Gastroesophageal sphincter (tissue), 4 donors: ENCODE data around the gene PLD5. TPM values are rescaled to one million over a fixed set of nuclear protein-coding genes. Genes with fewer than 3 reads are reported as not detected.

ENCODE experiments used
- ATAC-seq: fragments of 150-250 bp; one replicate; pipeline ENCODE4 v1.9.1; 2016; ENCODE audit warnings: mild to moderate bottlenecking, moderate library complexity
- H3K27ac ChIP-seq, 4 donors: fragments of 200-600 bp; sonication (generic) in 3 of 4; 1 replicate in 3 of 4; 2 replicates in 1 of 4; pipeline ENCODE4 v1.5.1; 2016 to 2019
- H3K27me3 ChIP-seq: fragments of 200-600 bp; sonication (generic); one replicate; pipeline ENCODE4 v1.5.1; 2019
- H3K36me3 ChIP-seq, 2 donors: fragments of 200-600 bp; sonication (generic); one replicate each; pipeline ENCODE4 v1.5.1; 2019; ENCODE audit warnings: control low read depth in 1 of 2
- H3K4me1 ChIP-seq, 3 donors: fragments of 200-600 bp; sonication (generic); 1 replicate in 2 of 3; 2 replicates in 1 of 3; pipeline ENCODE4 v1.5.1; 2016 to 2019; ENCODE audit warnings: control low read depth in 2 of 3
- H3K4me3 ChIP-seq, 2 donors: fragments of 200-600 bp; sonication (generic); one replicate each; pipeline ENCODE4 v1.5.1; 2019; ENCODE audit warnings: mild to moderate bottlenecking in 1 of 2, moderate library complexity in 1 of 2
- H3K9me3 ChIP-seq, 3 donors: fragments of 200-600 bp; sonication (generic); one replicate each; pipeline ENCODE4 v1.5.1; 2017 to 2019; ENCODE audit warnings: control low read depth in 2 of 3
- EP300 ChIP-seq: sonication (generic); formaldehyde crosslinking; IDR thresholded peaks from one replicate; pipeline ENCODE4 v1.6.1; 2017; ENCODE audit warnings: antibody characterized with exemption, mild to moderate bottlenecking
- POLR2A ChIP-seq, 2 donors: fragments of 450-650 bp; IDR thresholded peaks; one replicate each; pipeline ENCODE4 v1.6.1; 2017; ENCODE audit warnings: antibody characterized with exemption in 2 of 2, mild to moderate bottlenecking in 2 of 2, moderate library complexity in 1 of 2
- POLR2AphosphoS5 ChIP-seq: sonication (generic); formaldehyde crosslinking; IDR thresholded peaks from one replicate; pipeline ENCODE4 v1.6.1; 2017; ENCODE audit warnings: antibody characterized with exemption
- WGBS, 2 donors: methylation state at CpG; one replicate each; pipeline ENCODE4 v1.1.5; 2018; ENCODE audit warnings: low coverage in 1 of 2; 5-methylcytosine and 5-hydroxymethylcytosine counted together
- total RNA-seq, 4 donors: library from RNA; depleted of rRNA; stranded (reverse); fragments of >200 nt; gene quantifications; one replicate each; pipeline ENCODE4 v1.1.0, GENCODE V29; 2016
- TF ChIP-seq, protein P1 (sequence below), 4 experiments: fragments of 200-600 bp in 2 of 4; fragments of 450-650 bp in 2 of 4; sonication (generic) in 1 of 4; IDR thresholded peaks; one replicate each; pipeline ENCODE4 v1.5.1; 2017 to 2019; ENCODE audit warnings: antibody characterized with exemption in 4 of 4, mild to moderate bottlenecking in 2 of 4, moderate library complexity in 2 of 4

The PLD5 gene
- total RNA-seq, 4 donors from 2014 or later: 0.37 to 1.4 (median 0.92) TPM

DNA sequence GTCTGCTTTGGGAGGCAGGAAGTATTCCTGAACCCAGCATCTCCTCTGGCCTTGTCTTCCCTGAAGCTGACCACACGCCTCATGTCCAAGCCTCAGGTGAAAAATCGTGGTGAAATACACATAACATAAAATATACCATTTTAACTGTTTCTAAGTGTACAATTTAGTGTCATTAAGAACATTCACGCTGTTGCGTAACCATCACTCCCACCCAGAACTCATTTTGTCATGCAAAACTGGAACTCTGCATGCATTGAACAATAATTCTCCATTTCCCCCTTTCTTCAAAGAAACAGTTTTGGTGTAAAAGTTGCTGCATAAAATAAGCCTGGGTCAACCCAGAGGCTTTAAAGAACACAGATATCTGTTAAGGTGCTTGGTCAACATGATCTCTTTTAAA, 93.5 kb downstream of the PLD5 start:
- Histone ChIP-seq H3K27ac (no peak overlapping the region), H3K4me3 (no peak overlapping the region), H3K27me3 (peaks cover 12% of the 10 kb centered on the region), H3K4me1 (peaks cover 0 to 7% (median 0%) of the 10 kb centered on the region in 3 donors), H3K9me3 (peaks cover 0 to 27% (median 0%) of the 10 kb centered on the region in 3 donors), H3K36me3 (no peaks in the 10 kb centered on the region)
- ATAC-seq: no peak
- WGBS, 2 donors: 79 to 87% methylated on average over 4 of the region's 4 CpGs
- TF ChIP-seq POLR2AphosphoS5: no peak
- no peak for TF ChIP-seq POLR2A (IDR thresholded peaks at IDR 0.05)
- TF ChIP-seq, protein P1, sequence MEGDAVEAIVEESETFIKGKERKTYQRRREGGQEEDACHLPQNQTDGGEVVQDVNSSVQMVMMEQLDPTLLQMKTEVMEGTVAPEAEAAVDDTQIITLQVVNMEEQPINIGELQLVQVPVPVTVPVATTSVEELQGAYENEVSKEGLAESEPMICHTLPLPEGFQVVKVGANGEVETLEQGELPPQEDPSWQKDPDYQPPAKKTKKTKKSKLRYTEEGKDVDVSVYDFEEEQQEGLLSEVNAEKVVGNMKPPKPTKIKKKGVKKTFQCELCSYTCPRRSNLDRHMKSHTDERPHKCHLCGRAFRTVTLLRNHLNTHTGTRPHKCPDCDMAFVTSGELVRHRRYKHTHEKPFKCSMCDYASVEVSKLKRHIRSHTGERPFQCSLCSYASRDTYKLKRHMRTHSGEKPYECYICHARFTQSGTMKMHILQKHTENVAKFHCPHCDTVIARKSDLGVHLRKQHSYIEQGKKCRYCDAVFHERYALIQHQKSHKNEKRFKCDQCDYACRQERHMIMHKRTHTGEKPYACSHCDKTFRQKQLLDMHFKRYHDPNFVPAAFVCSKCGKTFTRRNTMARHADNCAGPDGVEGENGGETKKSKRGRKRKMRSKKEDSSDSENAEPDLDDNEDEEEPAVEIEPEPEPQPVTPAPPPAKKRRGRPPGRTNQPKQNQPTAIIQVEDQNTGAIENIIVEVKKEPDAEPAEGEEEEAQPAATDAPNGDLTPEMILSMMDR (IDR thresholded peaks at IDR 0.05): no peak
- TF ChIP-seq EP300: no peak

GRCh38 chr1:242428399-242429190, 95.9 kb downstream of the PLD5 start:
- TF ChIP-seq POLR2AphosphoS5: no peak
- no peak for TF ChIP-seq EP300
- TF ChIP-seq POLR2A (IDR thresholded peaks at IDR 0.05): no peak
- TF ChIP-seq, protein P1 (IDR thresholded peaks at IDR 0.05): no peak
- WGBS, 2 donors: 22 to 41% methylated on average over 6 to 8 of the region's 8 CpGs
- Histone ChIP-seq H3K4me1 (peaks cover 0 to 7% (median 0%) of the 10 kb centered on the region in 3 donors), H3K27me3 (peaks cover 12% of the 10 kb centered on the region), H3K4me3 (no peak overlapping the region), H3K9me3 (peaks cover 0 to 27% (median 0%) of the 10 kb centered on the region in 3 donors), H3K27ac (no peak overlapping the region), H3K36me3 (no peaks in the 10 kb centered on the region)
- ATAC-seq: no peak

DNA sequence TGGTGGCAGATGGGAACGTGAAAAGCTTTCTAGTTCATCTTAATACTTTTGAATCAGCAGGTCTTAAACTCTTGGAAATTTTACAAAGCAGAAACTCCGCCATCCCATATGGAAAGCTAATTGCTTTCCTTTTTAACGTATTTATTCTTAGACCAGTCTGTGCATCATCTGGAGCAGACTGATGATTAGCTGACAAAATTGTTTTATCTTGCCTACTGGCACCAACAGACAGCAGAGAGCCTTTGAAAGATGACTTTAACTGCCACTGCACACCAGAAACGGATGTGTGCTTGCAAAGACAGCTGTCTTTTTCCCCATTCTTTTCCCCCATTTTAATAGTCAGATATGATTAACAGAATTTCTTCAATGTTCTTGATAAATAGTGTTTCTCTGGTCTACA, 97.0 kb downstream of the PLD5 start:
- no peak for ATAC-seq
- Histone ChIP-seq H3K27ac (no peak overlapping the region), H3K36me3 (no peaks in the 10 kb centered on the region), H3K27me3 (peaks cover 10% of the 10 kb centered on the region), H3K9me3 (peaks cover 0 to 25% (median 0%) of the 10 kb centered on the region in 3 donors), H3K4me1 (peaks cover 0 to 7% (median 0%) of the 10 kb centered on the region in 3 donors), H3K4me3 (no peak overlapping the region)
- TF ChIP-seq, protein P1 (IDR thresholded peaks at IDR 0.05): no peak
- no peak for TF ChIP-seq POLR2A (IDR thresholded peaks at IDR 0.05)
- TF ChIP-seq POLR2AphosphoS5: no peak
- TF ChIP-seq EP300: no peak
- WGBS, 2 donors: 43 to 45% methylated on average over 4 of the region's 4 CpGs

DNA sequence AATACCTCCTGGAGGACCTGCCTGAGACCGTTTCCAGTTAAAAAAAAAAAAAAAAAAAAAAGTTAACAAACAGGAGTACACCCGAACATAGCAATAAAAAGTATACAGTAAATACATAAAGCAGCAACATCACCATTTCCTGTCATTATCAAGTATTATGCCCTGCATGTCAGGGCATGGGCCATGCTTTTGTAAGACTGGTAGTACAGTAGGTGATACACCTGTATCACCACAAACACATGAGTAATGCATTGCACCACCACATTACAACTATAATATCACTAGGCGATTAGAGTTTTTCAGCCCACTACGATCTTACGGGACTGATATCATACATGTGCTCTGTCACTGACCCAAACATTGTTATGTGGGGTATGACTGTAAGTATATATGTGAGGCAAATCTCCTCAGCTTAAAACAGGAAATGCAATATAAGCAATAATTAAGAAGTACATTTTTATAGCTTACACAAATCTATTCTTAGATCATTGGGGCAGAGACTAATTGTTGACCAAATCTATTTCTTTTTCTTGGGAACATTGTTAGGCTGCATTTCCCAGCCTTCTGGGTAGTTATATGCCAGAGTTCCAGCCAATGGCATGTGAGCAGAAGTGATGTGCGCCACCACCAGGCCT, 98.1 kb downstream of the PLD5 start:
- ATAC-seq: no peak

More for the DNA sequence above, 98.1 kb downstream of the PLD5 start:
- Histone ChIP-seq H3K4me3 (no peak overlapping the region), H3K27me3 (peaks cover 1% of the 10 kb centered on the region), H3K27ac (no peak overlapping the region), H3K4me1 (peaks cover 0 to 7% (median 0%) of the 10 kb centered on the region in 3 donors), H3K9me3 (peaks cover 0 to 14% (median 0%) of the 10 kb centered on the region in 3 donors), H3K36me3 (no peaks in the 10 kb centered on the region)
- TF ChIP-seq EP300: no peak
- TF ChIP-seq POLR2A (IDR thresholded peaks at IDR 0.05): no peak
- TF ChIP-seq, protein P1 (IDR thresholded peaks at IDR 0.05): no peak
- 81 to 90% methylated on average over 2 to 5 of the region's 6 CpGs for WGBS, 2 donors
